ENCODE measurements around the gene IL10RB. TPM values are rescaled to one million over a fixed set of nuclear protein-coding genes. Genes with fewer than 3 reads are reported as not detected.

IL10RB gene
- total RNA-seq, 1 experiment from 2014 or later = 3.1 TPM

DNA sequence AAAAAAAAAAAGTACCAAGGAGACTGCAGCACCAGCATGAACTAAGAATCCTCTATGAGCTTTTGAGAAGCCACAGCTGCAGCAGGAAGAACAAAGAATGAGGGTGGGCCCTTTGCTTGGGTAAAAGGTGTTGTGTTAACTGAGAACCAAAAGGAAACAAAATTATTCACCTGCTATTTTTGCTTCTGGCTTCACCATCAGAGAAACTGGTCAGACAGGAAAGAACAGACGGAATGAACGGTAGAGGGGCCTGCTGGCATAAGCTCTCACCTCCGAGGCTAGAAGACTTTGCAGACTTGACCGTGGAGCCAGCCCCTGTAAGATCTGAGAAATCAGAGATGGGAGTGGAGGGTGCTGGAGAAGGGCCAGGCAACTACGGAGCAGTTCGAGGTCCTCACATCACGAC, 27.6 kb downstream of the IL10RB start:
- H3K4me1 ChIP-seq (ENCODE audit: insufficient read depth, low read length) = no peaks in the 10 kb centered on the region
- H2AFZ ChIP-seq (ENCODE audit: low read length) = no peak overlapping the region
- no peak overlapping the region for H3K27ac Mint-ChIP-seq
- H3K9ac ChIP-seq (ENCODE audit: extremely low read depth, insufficient read length, low read length) = no peak overlapping the region
- no peak overlapping the region for H2BK5ac ChIP-seq (ENCODE audit: insufficient read length, low read length)
- no peak overlapping the region for H2BK20ac ChIP-seq (ENCODE audit: low read depth, low read length, poor library complexity, severe bottlenecking)
- H4K20me1 ChIP-seq (ENCODE audit: control insufficient read depth, insufficient read depth, insufficient read length) = no peaks in the 10 kb centered on the region
- no peak overlapping the region for H4K91ac ChIP-seq (ENCODE audit: insufficient read length, low read depth, low read length)
- no peaks in the 10 kb centered on the region for H3K79me1 ChIP-seq (ENCODE audit: insufficient read depth, low read depth, low read length, poor library complexity, severe bottlenecking)
- no peak overlapping the region for H3K27ac ChIP-seq (ENCODE audit: insufficient read length, low read depth, low read length)
- H3K23ac ChIP-seq (ENCODE audit: insufficient read length, low read depth, low read length) = no peak overlapping the region
- H3K23me2 ChIP-seq (ENCODE audit: insufficient read length, low read depth, low read length, poor library complexity, severe bottlenecking) = no peaks in the 10 kb centered on the region
- WGBS (ENCODE audit: extremely low coverage, insufficient read length, low lambda C conversion rate) = no CpG with 5 or more reads among the region's 7 CpGs
- H3K18ac ChIP-seq (ENCODE audit: insufficient read length, low read depth, low read length) = no peak overlapping the region
- no peaks in the 10 kb centered on the region for H3K9me3 Mint-ChIP-seq
- no peaks in the 10 kb centered on the region for H3K27me3 Mint-ChIP-seq (ENCODE audit: low read depth)
- no peak overlapping the region for H2BK12ac ChIP-seq (ENCODE audit: insufficient read length, low read depth, low read length)
- no peak overlapping the region for H3T11ph ChIP-seq (ENCODE audit: low read length)
- H3K4me1 Mint-ChIP-seq = peaks cover 1 to 3% of the 10 kb centered on the region in 2 experiments; a peak in 3 of 4 replicates
- no peak overlapping the region for H2AK5ac ChIP-seq (ENCODE audit: insufficient read length, low read length)
- no peak overlapping the region for H4K8ac ChIP-seq (replicated peaks; ENCODE audit: insufficient read length, low read depth, low read length)
- H2BK120ac ChIP-seq (ENCODE audit: low read depth, low read length, poor library complexity, severe bottlenecking) = no peak overlapping the region
- H3K4me3 Mint-ChIP-seq = no peak overlapping the region
- H3K56ac ChIP-seq (ENCODE audit: insufficient read length, low read depth, low read length) = no peak overlapping the region
- no peaks in the 10 kb centered on the region for H3K79me2 ChIP-seq (ENCODE audit: insufficient read depth, low read length)
- no peak overlapping the region for H4K5ac ChIP-seq (ENCODE audit: insufficient read length, low read depth, low read length)
- no peak overlapping the region; the same call in 1 of the 2 replicates for H3K14ac ChIP-seq (ENCODE audit: insufficient read depth, low read length)
- no peaks in the 10 kb centered on the region for H3K36me3 Mint-ChIP-seq (ENCODE audit: insufficient read depth in 1 of 3, low read depth in 3 of 3)
- H3K27me3 ChIP-seq (ENCODE audit: insufficient read depth, low read length) = no peaks in the 10 kb centered on the region
- H3K4me2 ChIP-seq (ENCODE audit: insufficient read depth, insufficient read length, low read length) = no peak overlapping the region
- DNase-seq = no peak
- H2BK15ac ChIP-seq (ENCODE audit: low read depth, low read length) = no peak overlapping the region
- no peak overlapping the region for H3K4ac ChIP-seq (ENCODE audit: low read depth, low read length)
- no peaks in the 10 kb centered on the region for H3K9me3 ChIP-seq (ENCODE audit: control insufficient read depth, low read depth, low read length)
- TF ChIP-seq, protein P1, sequence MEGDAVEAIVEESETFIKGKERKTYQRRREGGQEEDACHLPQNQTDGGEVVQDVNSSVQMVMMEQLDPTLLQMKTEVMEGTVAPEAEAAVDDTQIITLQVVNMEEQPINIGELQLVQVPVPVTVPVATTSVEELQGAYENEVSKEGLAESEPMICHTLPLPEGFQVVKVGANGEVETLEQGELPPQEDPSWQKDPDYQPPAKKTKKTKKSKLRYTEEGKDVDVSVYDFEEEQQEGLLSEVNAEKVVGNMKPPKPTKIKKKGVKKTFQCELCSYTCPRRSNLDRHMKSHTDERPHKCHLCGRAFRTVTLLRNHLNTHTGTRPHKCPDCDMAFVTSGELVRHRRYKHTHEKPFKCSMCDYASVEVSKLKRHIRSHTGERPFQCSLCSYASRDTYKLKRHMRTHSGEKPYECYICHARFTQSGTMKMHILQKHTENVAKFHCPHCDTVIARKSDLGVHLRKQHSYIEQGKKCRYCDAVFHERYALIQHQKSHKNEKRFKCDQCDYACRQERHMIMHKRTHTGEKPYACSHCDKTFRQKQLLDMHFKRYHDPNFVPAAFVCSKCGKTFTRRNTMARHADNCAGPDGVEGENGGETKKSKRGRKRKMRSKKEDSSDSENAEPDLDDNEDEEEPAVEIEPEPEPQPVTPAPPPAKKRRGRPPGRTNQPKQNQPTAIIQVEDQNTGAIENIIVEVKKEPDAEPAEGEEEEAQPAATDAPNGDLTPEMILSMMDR (conservative IDR thresholded peaks at IDR 0.05) = no peak

All from H9 (cell line).